ENCODE data around the gene ROBO2.

DNA sequence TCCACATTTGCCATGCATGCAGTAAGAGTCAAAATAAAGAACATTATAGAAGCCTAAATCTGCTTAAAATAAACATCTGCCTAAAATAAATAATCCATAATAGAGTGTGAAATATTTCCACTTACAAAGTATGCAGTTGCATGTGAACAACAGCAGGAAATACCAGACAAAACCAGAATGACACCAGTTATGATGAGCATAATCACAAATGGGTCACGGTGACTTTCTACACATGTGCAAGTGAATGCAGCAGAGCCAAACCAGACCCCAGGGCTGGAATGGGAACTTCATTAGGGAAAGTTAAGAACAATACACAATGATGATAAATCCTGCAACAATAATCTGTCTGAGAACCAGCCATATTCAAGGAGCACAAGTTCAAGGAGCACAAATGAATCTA, 615.5 kb downstream of the ROBO2 start:
- TF ChIP-seq, protein P1, sequence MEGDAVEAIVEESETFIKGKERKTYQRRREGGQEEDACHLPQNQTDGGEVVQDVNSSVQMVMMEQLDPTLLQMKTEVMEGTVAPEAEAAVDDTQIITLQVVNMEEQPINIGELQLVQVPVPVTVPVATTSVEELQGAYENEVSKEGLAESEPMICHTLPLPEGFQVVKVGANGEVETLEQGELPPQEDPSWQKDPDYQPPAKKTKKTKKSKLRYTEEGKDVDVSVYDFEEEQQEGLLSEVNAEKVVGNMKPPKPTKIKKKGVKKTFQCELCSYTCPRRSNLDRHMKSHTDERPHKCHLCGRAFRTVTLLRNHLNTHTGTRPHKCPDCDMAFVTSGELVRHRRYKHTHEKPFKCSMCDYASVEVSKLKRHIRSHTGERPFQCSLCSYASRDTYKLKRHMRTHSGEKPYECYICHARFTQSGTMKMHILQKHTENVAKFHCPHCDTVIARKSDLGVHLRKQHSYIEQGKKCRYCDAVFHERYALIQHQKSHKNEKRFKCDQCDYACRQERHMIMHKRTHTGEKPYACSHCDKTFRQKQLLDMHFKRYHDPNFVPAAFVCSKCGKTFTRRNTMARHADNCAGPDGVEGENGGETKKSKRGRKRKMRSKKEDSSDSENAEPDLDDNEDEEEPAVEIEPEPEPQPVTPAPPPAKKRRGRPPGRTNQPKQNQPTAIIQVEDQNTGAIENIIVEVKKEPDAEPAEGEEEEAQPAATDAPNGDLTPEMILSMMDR (IDR thresholded peaks at IDR 0.05): no peak
- TF ChIP-seq POLR2A (IDR thresholded peaks at IDR 0.05): no peak

Data from esophagus squamous epithelium (tissue), 4 donors.